Activated CD4-positive, CD25-positive, alpha-beta regulatory T cell (primary cell): ENCODE measurements around the gene ERAS.
"Not testable (repeated sequence)": the region's sequence is repeated elsewhere in the genome, so short reads cannot be mapped to it uniquely, and the experiment has no call there.

ENCODE experiments used
- DNase-seq, 4 experiments: peaks; one replicate each; lab custom pipeline; 2025; lab: John Stamatoyannopoulos, UW

Gene ERAS

DNA sequence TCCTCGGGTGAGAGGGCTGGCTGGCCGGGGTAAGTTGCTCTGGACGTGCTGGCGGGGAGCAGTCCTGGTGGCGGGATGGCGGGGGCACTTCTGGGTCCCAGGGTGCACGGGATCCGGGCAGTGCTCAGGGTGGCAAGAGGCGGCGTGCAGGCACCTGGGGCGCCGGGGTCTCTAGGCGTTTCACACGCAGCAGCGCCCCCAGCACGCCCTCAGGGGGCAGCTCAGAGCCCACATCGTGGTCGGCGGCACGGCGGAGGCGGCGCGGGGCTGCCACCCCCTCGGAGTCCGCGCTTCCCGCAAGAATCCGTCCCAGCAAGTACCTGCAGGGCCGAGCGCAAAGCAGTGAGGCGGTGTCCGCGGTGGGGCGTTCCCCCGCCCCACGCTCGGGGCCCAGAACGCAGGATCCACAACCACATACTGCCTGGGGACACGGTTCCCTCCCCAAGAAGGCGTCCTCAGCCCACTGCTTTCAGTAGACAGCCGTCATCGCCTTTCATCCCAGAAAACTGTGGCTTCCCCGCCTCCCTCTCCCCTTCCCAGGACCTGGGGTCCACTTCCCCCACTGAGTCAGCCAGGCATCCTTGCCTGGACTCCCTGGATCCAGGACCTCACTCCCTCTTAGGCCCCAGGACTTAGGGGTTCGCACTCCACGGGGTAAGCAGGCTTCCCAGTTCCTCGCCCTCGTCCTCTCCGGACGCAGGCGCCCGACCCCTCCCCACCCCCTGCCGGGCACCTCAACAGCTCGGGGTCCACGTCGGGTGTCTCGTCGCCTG lies 5.0 kb downstream of the ERAS start:
- no peak for DNase-seq

- DNase-seq, result no peak
Measured at GRCh38 chrX:48831909-48832291, 5.6 kb downstream of the ERAS start.

GRCh38 chrX:48833542-48834138 lies 7.3 kb downstream of the ERAS start:
- no peak for DNase-seq

DNA sequence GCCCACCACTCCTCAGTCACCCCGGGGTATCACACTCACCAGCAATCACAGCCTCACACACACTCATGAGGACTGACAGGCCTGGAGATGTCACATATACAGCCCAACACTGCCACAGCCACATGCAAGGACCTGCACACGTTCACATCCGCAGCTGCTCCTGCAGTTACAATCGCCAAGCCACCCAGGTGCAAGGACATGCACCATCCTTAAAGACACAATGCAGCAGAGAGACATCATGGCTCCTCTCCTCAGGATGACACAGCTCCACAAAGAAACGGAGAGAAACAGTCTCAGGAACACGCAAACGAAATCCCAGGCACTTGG lies 8.0 kb downstream of the ERAS start:
- DNase-seq, result no peak

GRCh38 chrX:48835524-48836329 lies 9.4 kb downstream of the ERAS start, which contains the start of gene PCSK1N:
Gene PCSK1N, minus strand, starts transcription at chrX:48835610. Its CDS starts 78 bp downstream, at chrX:48835532.
- DNase-seq, result no peak

DNA sequence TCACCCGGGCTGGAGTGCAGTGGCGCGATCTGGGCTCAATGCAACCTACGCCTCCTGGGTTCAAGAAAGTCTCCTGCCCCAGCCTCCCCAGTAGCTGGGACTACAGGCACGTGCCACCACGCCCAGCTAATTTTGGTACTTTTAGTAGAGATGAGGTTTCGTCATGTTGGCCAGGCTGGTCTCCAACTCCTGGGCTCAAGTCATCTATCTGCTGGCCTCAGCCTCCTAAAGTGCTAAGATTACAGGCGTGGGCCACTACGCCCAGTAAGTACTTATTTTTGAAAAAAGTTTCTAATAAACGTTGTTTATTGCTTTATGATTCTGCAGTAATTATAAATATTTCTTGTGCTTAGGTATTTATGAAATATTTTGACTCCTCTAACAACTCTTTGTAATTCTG lies 13.4 kb downstream of the ERAS start:
- DNase-seq, result no peak

DNA sequence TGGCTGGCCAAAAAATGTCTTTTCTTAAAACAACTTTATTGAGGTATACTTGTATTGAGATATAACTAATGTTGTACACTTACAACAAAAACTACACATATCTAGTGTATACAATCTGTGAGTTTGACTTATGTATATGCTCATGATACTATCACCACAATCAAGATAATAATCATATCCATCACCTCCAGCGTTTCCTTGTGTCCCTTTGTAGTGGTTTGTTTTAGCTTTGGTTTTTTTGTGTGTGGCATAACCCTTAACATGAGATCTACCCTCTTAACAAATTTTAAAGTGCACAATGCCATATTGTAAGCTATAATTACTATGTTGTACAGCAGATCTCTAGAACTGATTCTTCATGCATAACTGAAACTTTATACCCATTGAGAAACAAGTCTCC lies 22.5 kb downstream of the ERAS start:
- no peak for DNase-seq

DNA sequence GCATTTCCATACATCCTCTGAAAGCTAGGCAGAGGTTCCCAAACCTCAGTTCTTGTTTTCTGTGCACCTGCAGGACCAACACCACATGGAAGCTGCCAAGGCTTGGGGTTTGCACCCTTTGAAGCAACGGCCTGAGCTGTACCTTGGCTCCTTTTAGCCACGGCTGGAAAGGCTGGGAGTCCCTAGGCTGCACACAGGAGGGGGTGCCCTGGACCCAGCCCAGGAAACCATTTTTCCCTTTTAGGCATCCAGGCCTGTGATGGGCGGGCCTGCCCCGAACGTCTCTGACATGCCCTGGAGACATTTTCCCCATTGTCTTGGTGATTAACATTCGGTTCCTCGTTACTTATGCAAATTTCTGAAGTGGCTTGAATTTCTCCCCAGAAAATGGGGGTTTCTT lies 26.5 kb downstream of the ERAS start:
- no peak for DNase-seq

DNA sequence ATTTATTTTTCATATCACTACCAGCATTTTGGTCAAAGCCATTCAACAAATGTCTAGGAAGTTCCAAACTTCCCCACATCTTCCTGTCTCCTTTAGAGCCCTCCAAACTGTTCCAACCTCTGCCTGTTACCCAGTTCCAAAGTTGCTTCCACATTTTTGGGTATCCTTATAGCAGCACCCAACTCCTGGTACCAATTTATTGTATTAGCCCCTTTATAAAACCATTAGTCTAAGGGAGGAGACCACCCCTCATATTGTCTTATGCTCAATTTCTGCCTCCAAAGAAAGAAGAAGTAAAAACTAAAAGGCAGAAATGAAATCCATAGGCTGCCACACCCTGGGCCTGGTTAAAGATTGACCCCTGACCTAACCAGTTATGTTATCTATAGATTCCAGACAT lies 27.2 kb downstream of the ERAS start:
- not testable (repeated sequence) for DNase-seq

DNA sequence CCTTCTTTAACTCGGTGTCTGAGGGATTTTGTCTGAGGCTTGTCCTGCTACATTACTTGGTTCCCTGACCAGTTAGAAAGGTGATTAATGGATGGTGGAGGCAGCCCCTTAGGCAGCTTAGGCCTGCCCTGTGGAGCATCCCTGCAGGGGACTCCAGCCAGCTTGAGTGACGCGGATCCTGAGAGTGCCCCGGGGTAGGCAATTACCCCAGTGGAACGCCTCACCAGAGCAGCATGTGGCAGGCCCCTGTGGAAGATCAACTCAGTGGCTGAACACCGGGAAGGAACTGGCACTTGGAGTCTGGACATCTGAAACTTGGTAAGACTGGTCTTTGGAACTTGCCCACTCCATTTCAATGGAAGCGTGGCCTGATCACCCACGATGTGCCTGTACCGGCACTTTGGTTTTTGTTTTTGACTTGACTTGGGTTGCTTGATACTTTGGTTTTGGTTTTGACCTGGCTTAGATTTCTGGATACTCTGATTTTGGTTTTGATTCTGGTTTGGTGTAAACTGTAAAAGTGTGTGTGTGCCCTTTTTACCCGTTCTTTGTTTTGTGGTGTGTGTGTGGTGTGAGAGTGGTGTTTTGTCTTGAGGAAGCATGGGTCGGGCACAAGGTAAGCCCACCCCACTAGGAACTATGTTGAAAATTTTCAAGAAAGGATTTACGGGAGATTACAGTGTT lies 27.9 kb downstream of the ERAS start:
- not testable (repeated sequence) for DNase-seq

DNA sequence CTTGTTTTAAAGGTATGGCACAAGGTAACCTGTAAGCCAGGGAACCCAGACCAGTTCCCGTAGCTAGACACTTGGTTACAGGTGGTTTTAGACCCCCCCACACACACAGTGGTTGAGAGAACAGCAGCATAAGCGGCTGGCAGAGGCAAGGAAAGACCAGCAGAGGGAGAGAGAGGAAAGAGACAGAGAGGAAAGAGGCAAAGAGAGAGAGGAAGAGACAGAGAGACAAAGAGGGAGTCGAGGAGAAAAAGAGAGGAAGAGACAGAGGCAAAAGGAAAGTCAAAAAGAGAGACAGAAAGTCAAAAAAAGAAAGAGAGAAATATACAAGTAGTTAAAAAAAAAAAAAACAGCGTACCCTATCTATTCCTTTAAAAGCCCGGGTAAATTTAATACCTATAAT lies 28.6 kb downstream of the ERAS start:
- no peak for DNase-seq

DNA sequence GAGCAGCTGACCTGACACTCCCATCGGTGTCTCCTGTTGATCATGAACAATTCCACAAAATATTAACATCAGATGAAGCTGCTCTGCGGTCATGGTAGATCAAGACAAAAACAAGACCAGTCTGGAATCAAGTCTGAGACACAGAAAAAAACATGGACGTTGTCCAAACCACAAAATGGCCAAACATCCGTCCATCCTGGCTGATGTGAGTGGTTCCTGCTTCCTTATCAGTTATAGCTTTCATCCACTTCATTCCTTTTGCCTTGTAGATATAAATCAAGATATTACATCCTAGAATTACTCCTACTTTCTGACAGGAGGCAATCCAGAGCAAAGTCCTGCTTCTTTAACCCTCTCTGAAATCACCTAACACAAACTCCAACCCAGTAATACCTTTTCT lies 37.9 kb downstream of the ERAS start:
- DNase-seq, result no peak

DNA sequence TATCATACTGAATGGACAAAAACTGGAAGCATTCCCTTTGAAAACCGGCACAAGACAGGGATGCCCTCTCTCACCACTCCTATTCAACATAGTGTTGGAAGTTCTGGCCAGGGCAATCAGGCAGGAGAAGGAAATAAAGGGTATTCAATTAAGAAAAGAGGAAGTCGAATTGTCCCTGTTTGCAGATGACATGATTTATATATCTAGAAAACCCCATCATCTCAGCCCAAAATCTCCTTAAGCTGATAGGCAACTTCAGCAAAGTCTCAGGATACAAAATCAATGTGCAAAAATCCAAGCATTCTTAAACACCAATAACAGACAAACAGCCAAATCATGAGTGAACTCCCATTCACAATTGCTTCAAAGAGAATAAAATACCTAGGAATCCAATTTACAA lies 45.7 kb downstream of the ERAS start:
- DNase-seq, result not testable (repeated sequence)

DNA sequence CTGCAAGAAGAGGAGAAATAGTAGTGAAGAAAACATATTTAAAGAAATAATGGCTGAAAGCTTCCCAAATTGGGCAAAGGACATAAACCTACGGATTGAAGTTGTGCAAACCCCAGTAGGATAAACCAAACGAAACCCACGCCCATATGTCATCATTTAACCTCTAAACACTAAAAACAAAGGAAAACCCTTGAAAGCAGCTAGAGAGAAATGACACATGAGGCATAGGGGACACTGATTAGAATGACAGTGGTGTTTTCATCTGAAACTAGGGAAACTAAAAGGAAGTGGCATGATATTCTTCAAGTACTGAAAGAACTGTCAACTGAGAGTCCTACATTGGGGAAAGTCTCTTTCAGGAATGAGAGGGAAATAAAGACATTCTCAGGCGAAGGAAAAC lies 50.6 kb downstream of the ERAS start:
- not testable (repeated sequence) for DNase-seq
